SK-N-SH (cell line): ENCODE measurements around the gene PPP1R3D. TPM values are rescaled to one million over a fixed set of nuclear protein-coding genes. Genes with fewer than 3 reads are reported as not detected.

Source experiments
- CTCF ChIA-PET: fragments of 300-600, 350-600 bp; formaldehyde crosslinking; extraction: SDS; loops from one replicate; lab custom pipeline; 2021; lab: Yijun Ruan, JAX
- POLR2A ChIA-PET: fragments of 350-600 bp; sonication (Branson Sonifier 250); formaldehyde crosslinking; extraction: SDS; loops from one replicate; lab custom pipeline; 2020; ENCODE audit warnings: antibody characterized with exemption, inconsistent platforms; lab: Yijun Ruan, JAX
- DNase-seq: peaks from one replicate; pipeline ENCODE4 v3.0.0; 2012
- H2AFZ ChIP-seq: fragments of 200-600 bp; sonication (generic); 2 replicates; pipeline ENCODE4 v1.8.1; 2016; ENCODE audit warnings: antibody characterized with exemption, mild to moderate bottlenecking, low read depth
- H3F3A ChIP-seq: fragments of 200-600 bp; sonication (generic); replicated peaks from 2 replicates; pipeline ENCODE3; 2016; ENCODE audit warnings: antibody characterized with exemption, mild to moderate bottlenecking; ENCODE audit not compliant: insufficient read depth
- H3K27ac ChIP-seq, 2 experiments: fragments of 200-500 bp in 1 of 2; fragments of 200-600 bp in 1 of 2; sonication (Bioruptor generic) in 1 of 2; sonication (generic), shearing (Covaris generic) in 1 of 2; 2 replicates each; pipeline versions ENCODE4 v1.5.1 to v1.6.1; 2014 to 2016; ENCODE audit warnings: low read depth in 2 of 2, inconsistent platforms in 1 of 2, low read length in 1 of 2, mild to moderate bottlenecking in 1 of 2, mixed read lengths in 1 of 2
- H3K27me3 ChIP-seq: fragments of 200-600 bp; sonication (generic), shearing (Covaris generic); 2 replicates; pipeline ENCODE4 v1.6.1; 2016; ENCODE audit warnings: mixed run types; ENCODE audit not compliant: insufficient read depth
- H3K36me3 ChIP-seq, 2 experiments: fragments of 200-500 bp in 1 of 2; fragments of 200-600 bp in 1 of 2; sonication (Bioruptor generic) in 1 of 2; sonication (generic) in 1 of 2; replicated peaks in 1 of 2; 2 replicates each; pipeline versions ENCODE3 to v1.5.1; 2014 to 2016; ENCODE audit warnings: low read length in 1 of 2, mild to moderate bottlenecking in 1 of 2; ENCODE audit not compliant: insufficient read depth in 2 of 2, control insufficient read depth in 1 of 2
- H3K4me1 ChIP-seq, 2 experiments: fragments of 200-500 bp in 1 of 2; fragments of 200-600 bp in 1 of 2; sonication (Bioruptor generic) in 1 of 2; sonication (generic), shearing (Covaris generic) in 1 of 2; 2 replicates each; pipeline versions ENCODE4 v1.5.1 to v1.6.1; 2014 to 2016; ENCODE audit warnings: low read depth in 1 of 2, low read length in 1 of 2, mixed run types in 1 of 2; ENCODE audit not compliant: insufficient read depth in 2 of 2, control insufficient read depth in 1 of 2
- H3K4me2 ChIP-seq: fragments of 200-600 bp; sonication (generic), shearing (Covaris generic); 2 replicates; pipeline ENCODE4 v1.6.1; 2017; ENCODE audit warnings: mixed run types
- H3K4me3 ChIP-seq, 2 experiments: fragments of 200-500 bp in 1 of 2; fragments of 200-600 bp in 1 of 2; sonication (Bioruptor generic) in 1 of 2; sonication (generic), shearing (Covaris generic) in 1 of 2; 2 replicates each; pipeline versions ENCODE4 v1.5.1 to v1.8.1; 2014 to 2016; ENCODE audit warnings: low read depth in 2 of 2, inconsistent platforms in 1 of 2, low read length in 1 of 2, mild to moderate bottlenecking in 1 of 2, mixed read lengths in 1 of 2, moderate library complexity in 1 of 2
- H3K79me2 ChIP-seq: fragments of 200-600 bp; sonication (generic); 2 replicates; pipeline ENCODE4 v1.8.1; 2017; ENCODE audit warnings: mild to moderate bottlenecking; ENCODE audit not compliant: insufficient read depth
- H3K9ac ChIP-seq: fragments of 200-600 bp; sonication (generic); 2 replicates; pipeline ENCODE4 v1.6.1; 2017; ENCODE audit warnings: mixed run types
- H3K9me2 ChIP-seq: fragments of 200-600 bp; sonication (generic); 2 replicates; pipeline ENCODE4 v1.6.1; 2017; ENCODE audit warnings: mixed run types
- H3K9me3 ChIP-seq: fragments of 200-600 bp; sonication (generic); 2 replicates; pipeline ENCODE4 v1.6.1; 2017; ENCODE audit warnings: mixed run types, mild to moderate bottlenecking, moderate library complexity
- H4K20me1 ChIP-seq: fragments of 200-600 bp; sonication (generic); 2 replicates; pipeline ENCODE4 v1.6.1; 2017; ENCODE audit warnings: mild to moderate bottlenecking, mixed run types; ENCODE audit not compliant: insufficient read depth
- CHD2 ChIP-seq: fragments of 150-350 bp; IDR thresholded peaks from 2 replicates; pipeline ENCODE4 v1.6.1; 2018; ENCODE audit warnings: low read length; ENCODE audit not compliant: partially characterized antibody
- CTCF ChIP-seq: fragments of 200-600 bp; sonication (generic); IDR thresholded peaks from 2 replicates; pipeline ENCODE4 v1.6.1; 2017; ENCODE audit warnings: antibody characterized with exemption, mild to moderate bottlenecking, moderate library complexity
- GATA2 ChIP-seq: sonication (generic); formaldehyde crosslinking; IDR thresholded peaks from 2 replicates; pipeline ENCODE4 v1.5.0; 2020; ENCODE audit warnings: mild to moderate bottlenecking, missing genetic modification reagents
- IRF3 ChIP-seq: fragments of 150-350 bp; IDR thresholded peaks from 2 replicates; pipeline ENCODE4 v1.6.1; 2016; ENCODE audit warnings: mild to moderate bottlenecking, low read depth, low read length
- JUND ChIP-seq: IDR thresholded peaks from 2 replicates; pipeline ENCODE4 v1.4.0; 2012
- MAX ChIP-seq: IDR thresholded peaks from 2 replicates; pipeline ENCODE4 v1.4.0; 2012; ENCODE audit warnings: low read depth
- MXI1 ChIP-seq: IDR thresholded peaks from 2 replicates; pipeline ENCODE4 v1.6.1; 2012; ENCODE audit warnings: mild to moderate bottlenecking, low read depth, low read length, improper control_type of control experiment
- PBX3 ChIP-seq: IDR thresholded peaks from 2 replicates; pipeline ENCODE4; 2012
- REST ChIP-seq: IDR thresholded peaks from 2 replicates; pipeline ENCODE4 v1.6.1; 2012; ENCODE audit warnings: mild to moderate bottlenecking, low read depth, low read length, moderate library complexity
- RXRA ChIP-seq: IDR thresholded peaks from 2 replicates; pipeline ENCODE4 v1.4.0; 2012; ENCODE audit warnings: low read depth, mild to moderate bottlenecking, borderline replicate concordance
- WGBS: methylation state at CpG from one replicate; pipeline ENCODE4 v1.1.6; 2017; ENCODE audit warnings: low lambda C conversion rate; 5-methylcytosine and 5-hydroxymethylcytosine counted together
- polyA plus RNA-seq, 3 experiments: library from polyadenylated mRNA; depleted of rRNA; stranded (reverse); fragments of >200 nt; gene quantifications; 2 replicates each; pipeline ENCODE4 v1.2.3, GENCODE V29; 2012

PPP1R3D gene
- polyA plus RNA-seq, 1 of the 3 experiments (the other 2 are of a cell fraction): 0.87 TPM

- TF ChIP-seq JUND: no peak
- TF ChIP-seq CHD2: no peak
- TF ChIP-seq REST: no peak
- no peak for TF ChIP-seq CTCF
- TF ChIP-seq IRF3: no peak
- TF ChIP-seq MXI1: no peak
- no peak for TF ChIP-seq MAX
- no peak for TF ChIP-seq RXRA
- POLR2A ChIA-PET: no interaction called here
- DNase-seq: no peak
- H3K9ac ChIP-seq: no peak overlapping the region
- H3K27me3 ChIP-seq: no peaks in the 10 kb centered on the region
- H4K20me1 ChIP-seq: no peaks in the 10 kb centered on the region
- WGBS: 85% methylated on average over 4 of the region's 4 CpGs
- H2AFZ ChIP-seq: no peak overlapping the region
- no peaks in the 10 kb centered on the region for H3F3A ChIP-seq
- H3K4me3 ChIP-seq: no peak overlapping the region
- peaks cover 0 to 9% of the 10 kb centered on the region in 2 experiments for H3K36me3 ChIP-seq
- H3K27ac ChIP-seq: no peak overlapping the region
- no peaks in the 10 kb centered on the region for H3K4me1 ChIP-seq
- CTCF ChIA-PET: interaction anchor here (1.7 kb wide), 1 partner anchor 11 kb away, joined by 4 read pairs; no protein-coding TSS in a partner anchor
- H3K4me2 ChIP-seq: no peak overlapping the region
- peaks cover 4% of the 10 kb centered on the region; the same call in 1 of the 2 replicates for H3K9me2 ChIP-seq
- H3K9me3 ChIP-seq: no peaks in the 10 kb centered on the region
- no peaks in the 10 kb centered on the region for H3K79me2 ChIP-seq
Observed at GRCh38 chr20:59912609-59913008, 27.5 kb downstream of the PPP1R3D start.

- 80% methylated on average over 2 of the region's 2 CpGs for WGBS
- Histone ChIP-seq H3K4me1 (no peaks in the 10 kb centered on the region), H3F3A (no peaks in the 10 kb centered on the region), H3K36me3 (peaks cover 0 to 9% of the 10 kb centered on the region in 2 experiments), H3K4me3 (no peak overlapping the region), H3K9ac (no peak overlapping the region), H3K27me3 (no peaks in the 10 kb centered on the region), H2AFZ (no peak overlapping the region), H3K9me2 (peaks cover 4% of the 10 kb centered on the region; the same call in 1 of the 2 replicates), H3K4me2 (no peak overlapping the region), H3K79me2 (no peaks in the 10 kb centered on the region), H3K9me3 (no peaks in the 10 kb centered on the region), H3K27ac (no peak overlapping the region), H4K20me1 (no peaks in the 10 kb centered on the region)
- no peak for DNase-seq
- POLR2A ChIA-PET: no interaction called here
- CTCF ChIA-PET: interaction anchor here (0.8 to 1.7 kb wide), 4 partner anchors 10 to 36 kb away, joined by 3 to 4 read pairs (median 3); no protein-coding TSS in a partner anchor
- no peak for TF ChIP-seq CTCF
- no peak for TF ChIP-seq MAX
- no peak for TF ChIP-seq REST
- TF ChIP-seq PBX3: no peak
- TF ChIP-seq CHD2: no peak
- TF ChIP-seq GATA2 (CRISPR knock-in tag): no peak
Observed at GRCh38 chr20:59911041-59911440, 29.1 kb downstream of the PPP1R3D start.
